C4-2B (cell line): ENCODE measurements around the gene SYNPR.

ENCODE experiments used
- CTCF ChIP-seq: fragments of 450-650 bp; conservative IDR thresholded peaks from 2 replicates; pipeline ENCODE4 v1.5.1; 2017; ENCODE audit warnings: mild to moderate bottlenecking
- ZFX ChIP-seq: fragments of 450-650 bp; IDR thresholded peaks from 2 replicates; pipeline ENCODE4 v1.6.1; 2017

- no peak for TF ChIP-seq CTCF
- TF ChIP-seq ZFX, result no peak
These were observed 317.1 kb downstream of the SYNPR start for GRCh38 chr3:63595221-63595620.
